Lung (tissue), 12 donors: ENCODE results near the gene INO80E. TPM values are rescaled to one million over a fixed set of nuclear protein-coding genes. Genes with fewer than 3 reads are reported as not detected.

ENCODE experiments used
- ATAC-seq: fragments of 200-7000 bp; cut with Tn5 transposase; one replicate; pipeline ENCODE4 v1.9.1; 2020; ENCODE audit warnings: moderate number of reproducible peaks; ENCODE audit not compliant: insufficient read depth, low FRiP score
- DNase-seq, 3 donors: peaks; one replicate each; pipeline ENCODE4 v3.0.0-alpha.2; 2013 to 2017
- H3K27ac ChIP-seq, 2 donors: one replicate each; pipeline ENCODE4 v1.5.1; 2013; ENCODE audit warnings: mild to moderate bottlenecking in 2 of 2, moderate library complexity in 2 of 2, control low read depth in 1 of 2, inconsistent platforms in 1 of 2, low read depth in 1 of 2, low read length in 1 of 2
- H3K27me3 ChIP-seq, 3 donors: one replicate each; pipeline ENCODE4 v1.5.1; 2013; ENCODE audit warnings: low read length in 2 of 3; ENCODE audit not compliant: control insufficient read depth in 3 of 3, insufficient read depth in 3 of 3
- H3K36me3 ChIP-seq, 4 donors: one replicate each; pipeline ENCODE4 v1.5.1; 2013; ENCODE audit warnings: low read length in 4 of 4, mild to moderate bottlenecking in 1 of 4, moderate library complexity in 1 of 4; ENCODE audit not compliant: control insufficient read depth in 4 of 4, insufficient read depth in 4 of 4
- H3K4me1 ChIP-seq, 5 donors: one replicate each; pipeline ENCODE4 v1.5.1; 2013; ENCODE audit warnings: low read length in 5 of 5, mild to moderate bottlenecking in 2 of 5, moderate library complexity in 1 of 5; ENCODE audit not compliant: control insufficient read depth in 5 of 5, insufficient read depth in 5 of 5
- H3K4me3 ChIP-seq: one replicate; pipeline ENCODE4 v1.5.1; 2013; ENCODE audit warnings: mild to moderate bottlenecking, control low read depth, moderate library complexity
- H3K9ac ChIP-seq, 2 donors: one replicate each; pipeline ENCODE4 v1.5.1; 2013; ENCODE audit warnings: low read length in 2 of 2, control low read depth in 1 of 2; ENCODE audit not compliant: insufficient read depth in 1 of 2
- H3K9me3 ChIP-seq, 4 donors: one replicate each; pipeline ENCODE4 v1.5.1; 2013; ENCODE audit warnings: low read length in 3 of 4, mild to moderate bottlenecking in 1 of 4, moderate library complexity in 1 of 4; ENCODE audit not compliant: control insufficient read depth in 4 of 4, insufficient read depth in 3 of 4
- WGBS, 2 donors: extraction: QIAGEN DNeasy Blood & Tissue Kit; methylation state at CpG; one replicate each; pipeline ENCODE4 v1.1.7; 2013; 5-methylcytosine and 5-hydroxymethylcytosine counted together
- polyA plus RNA-seq, 2 donors: library from polyadenylated mRNA; stranded (reverse); fragments of 200-250 nt; gene quantifications; one replicate each; pipeline ENCODE4 v1.2.1, GENCODE V29; 2013
- total RNA-seq, 2 donors: library from RNA; depleted of rRNA in 1 of 2; stranded (reverse); fragments of >200 nt in 1 of 2; gene quantifications; one replicate each; pipeline ENCODE4 v1.2.1, GENCODE V29; 2014 to 2021
- TF ChIP-seq, protein P1 (sequence below): IDR thresholded peaks from 2 replicates; pipeline ENCODE4 v1.5.1; 2012; ENCODE audit warnings: mild to moderate bottlenecking; ENCODE audit errors: control extremely low read depth, extremely low read depth
- donor health status: control.
- donor health status: control.
- donor health status: Bipolar disorder and iron deficiency.
- donor health status: healthy.
- donor health status: DM: yes; HTN: yes; CAD: no.

Gene INO80E
- total and polyA plus RNA-seq, 4 donors: 37.5 to 105 (median 60.2) TPM

DNA sequence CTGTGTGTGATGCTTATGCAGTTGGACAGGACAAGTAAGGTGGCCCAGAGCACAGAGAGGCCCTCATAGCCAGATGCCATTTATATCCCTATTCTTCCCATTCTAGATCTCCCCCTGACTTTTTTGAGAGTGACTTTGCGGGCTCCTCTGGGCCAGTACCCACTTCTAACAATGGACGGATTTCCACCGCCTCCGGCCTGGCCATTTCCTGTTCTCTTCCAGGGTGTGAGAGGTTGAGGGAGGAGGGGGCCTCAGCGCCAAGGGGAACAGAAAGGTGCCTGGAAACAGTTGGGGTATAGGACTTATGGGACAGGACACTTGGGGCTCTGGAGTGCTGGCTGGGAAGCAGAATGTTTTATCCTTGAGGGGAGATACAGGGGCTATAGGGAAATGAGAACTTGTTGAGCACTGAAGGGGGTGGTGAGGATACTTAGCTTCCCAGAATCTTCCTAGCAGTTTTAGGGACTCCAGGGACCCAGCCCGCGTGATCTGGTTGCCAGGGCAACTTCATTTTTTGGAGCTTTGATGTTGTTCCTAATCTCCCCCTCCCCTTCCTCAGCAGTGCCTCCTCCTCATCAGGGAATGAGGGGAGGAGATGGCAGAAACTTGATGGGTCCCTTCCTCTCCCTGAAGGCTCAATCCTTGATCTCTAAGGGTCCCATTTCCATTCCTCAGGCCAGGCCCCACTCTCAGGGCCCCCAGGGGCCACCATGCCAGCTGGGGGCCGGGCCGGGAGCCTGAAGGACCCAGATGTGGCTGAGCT is 18.8 kb upstream of the INO80E start:
- Histone ChIP-seq H3K4me1 (peaks cover 14 to 31% (median 21%) of the 10 kb centered on the region in 5 donors), H3K27ac (peak overlapping the region; percentile 71 to 87), H3K4me3 (no peak overlapping the region), H3K27me3 (no peaks in the 10 kb centered on the region), H3K36me3 (peaks cover 15 to 52% (median 39%) of the 10 kb centered on the region in 4 donors), H3K9ac (no peak overlapping the region), H3K9me3 (peaks cover 0 to 3% (median 0%) of the 10 kb centered on the region in 4 donors)
- no peak for ATAC-seq
- WGBS, 2 donors: 63 to 73% methylated on average over 9 of the region's 9 CpGs
- TF ChIP-seq, protein P1, sequence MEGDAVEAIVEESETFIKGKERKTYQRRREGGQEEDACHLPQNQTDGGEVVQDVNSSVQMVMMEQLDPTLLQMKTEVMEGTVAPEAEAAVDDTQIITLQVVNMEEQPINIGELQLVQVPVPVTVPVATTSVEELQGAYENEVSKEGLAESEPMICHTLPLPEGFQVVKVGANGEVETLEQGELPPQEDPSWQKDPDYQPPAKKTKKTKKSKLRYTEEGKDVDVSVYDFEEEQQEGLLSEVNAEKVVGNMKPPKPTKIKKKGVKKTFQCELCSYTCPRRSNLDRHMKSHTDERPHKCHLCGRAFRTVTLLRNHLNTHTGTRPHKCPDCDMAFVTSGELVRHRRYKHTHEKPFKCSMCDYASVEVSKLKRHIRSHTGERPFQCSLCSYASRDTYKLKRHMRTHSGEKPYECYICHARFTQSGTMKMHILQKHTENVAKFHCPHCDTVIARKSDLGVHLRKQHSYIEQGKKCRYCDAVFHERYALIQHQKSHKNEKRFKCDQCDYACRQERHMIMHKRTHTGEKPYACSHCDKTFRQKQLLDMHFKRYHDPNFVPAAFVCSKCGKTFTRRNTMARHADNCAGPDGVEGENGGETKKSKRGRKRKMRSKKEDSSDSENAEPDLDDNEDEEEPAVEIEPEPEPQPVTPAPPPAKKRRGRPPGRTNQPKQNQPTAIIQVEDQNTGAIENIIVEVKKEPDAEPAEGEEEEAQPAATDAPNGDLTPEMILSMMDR: no peak
- no peak for DNase-seq

DNA sequence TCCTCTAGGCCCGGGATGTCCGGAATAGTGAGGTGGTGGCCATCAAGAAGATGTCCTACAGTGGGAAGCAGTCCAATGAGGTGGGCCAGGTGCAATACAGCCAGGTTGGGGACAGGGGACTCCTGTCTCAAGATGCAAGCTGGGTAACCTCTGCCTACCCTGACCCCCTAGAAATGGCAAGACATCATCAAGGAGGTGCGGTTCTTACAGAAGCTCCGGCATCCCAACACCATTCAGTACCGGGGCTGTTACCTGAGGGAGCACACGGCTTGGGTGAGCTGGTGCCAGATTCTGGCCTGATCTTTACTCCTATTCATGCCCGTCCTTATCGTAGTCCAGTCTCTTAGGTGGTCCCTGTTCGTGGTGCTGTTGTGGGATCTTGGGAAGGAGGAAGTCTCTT is 18.0 kb upstream of the INO80E start:
- Histone ChIP-seq H3K9me3 (peaks cover 0 to 2% (median 0%) of the 10 kb centered on the region in 4 donors), H3K9ac (no peak overlapping the region), H3K4me1 (peaks cover 14 to 31% (median 21%) of the 10 kb centered on the region in 5 donors), H3K27me3 (no peaks in the 10 kb centered on the region), H3K36me3 (peaks cover 18 to 55% (median 46%) of the 10 kb centered on the region in 4 donors), H3K4me3 (no peak overlapping the region), H3K27ac (peak overlapping the region in 1 of 2 donors; percentile 49)
- WGBS, 2 donors: 93 to 96% methylated on average over 9 of the region's 9 CpGs
- DNase-seq (no peak), ATAC-seq (no peak)
- TF ChIP-seq, protein P1: no peak

DNA sequence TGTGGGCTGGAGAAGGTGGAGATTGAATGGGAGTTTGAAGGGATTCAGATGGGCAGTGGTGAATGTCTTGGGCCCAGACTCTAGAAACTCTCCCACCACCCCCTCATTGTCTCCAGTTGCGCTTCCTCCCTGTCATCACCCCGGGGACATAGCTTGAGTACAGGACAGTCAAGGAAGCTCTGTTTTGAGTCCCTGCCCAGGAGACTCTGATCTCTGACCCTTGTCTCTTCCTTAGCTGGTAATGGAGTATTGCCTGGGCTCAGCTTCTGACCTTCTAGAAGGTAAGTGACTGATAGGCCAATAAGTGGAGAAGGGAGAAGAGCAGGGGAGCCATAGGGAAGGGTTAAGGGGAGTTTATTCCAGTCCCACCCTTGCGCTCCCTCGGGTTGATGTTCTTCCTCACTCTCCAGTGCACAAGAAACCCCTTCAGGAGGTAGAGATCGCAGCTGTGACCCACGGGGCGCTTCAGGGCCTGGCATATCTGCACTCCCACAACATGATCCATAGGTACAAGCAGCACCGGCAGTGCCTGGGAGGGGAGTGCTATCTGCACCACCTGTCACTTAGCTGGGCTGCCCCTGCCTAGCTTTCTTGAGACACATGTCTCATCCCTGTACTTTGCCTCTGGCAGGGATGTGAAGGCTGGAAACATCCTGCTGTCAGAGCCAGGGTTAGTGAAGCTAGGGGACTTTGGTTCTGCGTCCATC is 17.3 kb upstream of the INO80E start:
- WGBS, 2 donors: 86 to 88% methylated on average over 9 of the region's 9 CpGs
- DNase-seq: no peak
- peaks cover 14 to 31% (median 19%) of the 10 kb centered on the region in 5 donors for H3K4me1 ChIP-seq

More for the DNA sequence above, 17.3 kb upstream of the INO80E start:
- H3K27ac ChIP-seq: peak overlapping the region in 1 of 2 donors; percentile 49
- TF ChIP-seq, protein P1: no peak
- no peak overlapping the region for H3K4me3 ChIP-seq
- H3K9me3 ChIP-seq: no peaks in the 10 kb centered on the region
- H3K27me3 ChIP-seq: no peaks in the 10 kb centered on the region
- H3K36me3 ChIP-seq: peaks cover 19 to 60% (median 52%) of the 10 kb centered on the region in 4 donors
- no peak for ATAC-seq
- no peak overlapping the region for H3K9ac ChIP-seq
